K562 (cell line): ENCODE data around the gene AFF1. TPM values are rescaled to one million over a fixed set of nuclear protein-coding genes. Genes with fewer than 3 reads are reported as not detected.

ENCODE experiments used
- ARNT ChIP-seq, 2 experiments: fragments of 450-650 bp; IDR thresholded peaks; 2 replicates each; pipeline ENCODE4 v1.6.1; 2016; ENCODE audit warnings: mild to moderate bottlenecking in 1 of 2
- ATF6 ChIP-seq: sonication (generic); formaldehyde crosslinking; IDR thresholded peaks from 2 replicates; pipeline ENCODE4 v1.4.0; 2020; ENCODE audit warnings: mild to moderate bottlenecking, missing genetic modification reagents
- CEBPB ChIP-seq: fragments of 450-650 bp; IDR thresholded peaks from 2 replicates; pipeline ENCODE4 v1.6.1; 2016; ENCODE audit warnings: missing genetic modification characterization, missing compliant biosample characterization
- PHB2 ChIP-seq: fragments of 450-650 bp; IDR thresholded peaks from 2 replicates; pipeline ENCODE4 v1.6.1; 2017; ENCODE audit warnings: low read depth
- RCOR1 ChIP-seq, 2 experiments: IDR thresholded peaks; 2 replicates each; pipeline ENCODE4 v1.6.1; 2012; ENCODE audit warnings: low read depth in 2 of 2, low read length in 2 of 2, borderline replicate concordance in 1 of 2, improper control_type of control experiment in 1 of 2
- TEAD1 ChIP-seq, 2 experiments: fragments of 450-650 bp in 1 of 2; sonication (generic) in 1 of 2; formaldehyde crosslinking; IDR thresholded peaks; 2 replicates each; pipeline versions ENCODE4 v1.4.0 to v1.8.0; 2020 to 2022; ENCODE audit warnings: mild to moderate bottlenecking in 2 of 2, missing genetic modification reagents in 1 of 2
- U2AF1 ChIP-seq: fragments of 200-400 bp; formaldehyde crosslinking; optimal IDR thresholded peaks from 2 replicates; pipeline ENCODE3; 2017; ENCODE audit warnings: mild to moderate bottlenecking, low read depth, low read length, moderate library complexity
- VEZF1 ChIP-seq: fragments of 200-800 bp; sonication (Bioruptor generic); IDR thresholded peaks from 2 replicates; pipeline ENCODE4 v1.6.1; 2017; ENCODE audit warnings: missing genetic modification characterization, missing compliant biosample characterization
- polyA plus RNA-seq, 8 experiments: library from polyadenylated mRNA; depleted of rRNA in 4 of 8; stranded (reverse) in 5 of 8; unstranded in 3 of 8; fragments of >200 nt; fragmentation: Nextera tagmentation in 2 of 8; fragmentation: Illumina TruSeq in 1 of 8; extraction: Ambion mirVana in 2 of 8; extraction: Trizol in 1 of 8; gene quantifications; 2 replicates each; pipeline versions ENCODE4 v1.2.1 to v1.2.3, GENCODE V29; 2011 to 2014; ENCODE audit warnings: inconsistent platforms in 1 of 8, missing spikeins in 1 of 8
- total RNA-seq, 7 experiments: library from RNA; depleted of rRNA in 6 of 7; stranded (reverse); fragments of >200 nt in 6 of 7; fragmentation: Illumina TruSeq in 2 of 7; extraction: Trizol in 2 of 7; gene quantifications; 2 replicates each; pipeline versions ENCODE4 v1.2.1 to v1.2.3, GENCODE V29; 2011 to 2021; ENCODE audit warnings: low replicate concordance in 1 of 7
- TF ChIP-seq, protein P1 (sequence below): fragments of 150-350 bp; IDR thresholded peaks from 2 replicates; pipeline ENCODE4 v1.6.1; 2014; ENCODE audit warnings: low read depth, mild to moderate bottlenecking, low read length, borderline replicate concordance
- TF ChIP-seq, protein P2 (sequence below): fragments of 450-650 bp; formaldehyde crosslinking; IDR thresholded peaks from 2 replicates; pipeline ENCODE4 v1.4.0; 2022; ENCODE audit warnings: missing genetic modification characterization

The AFF1 gene
- total and polyA plus RNA-seq, 9 of the 15 experiments (the other 6 are each of a cell fraction or from before 2014, with no cell fraction given) = 4.1 to 47.5 (median 17.2) TPM

DNA sequence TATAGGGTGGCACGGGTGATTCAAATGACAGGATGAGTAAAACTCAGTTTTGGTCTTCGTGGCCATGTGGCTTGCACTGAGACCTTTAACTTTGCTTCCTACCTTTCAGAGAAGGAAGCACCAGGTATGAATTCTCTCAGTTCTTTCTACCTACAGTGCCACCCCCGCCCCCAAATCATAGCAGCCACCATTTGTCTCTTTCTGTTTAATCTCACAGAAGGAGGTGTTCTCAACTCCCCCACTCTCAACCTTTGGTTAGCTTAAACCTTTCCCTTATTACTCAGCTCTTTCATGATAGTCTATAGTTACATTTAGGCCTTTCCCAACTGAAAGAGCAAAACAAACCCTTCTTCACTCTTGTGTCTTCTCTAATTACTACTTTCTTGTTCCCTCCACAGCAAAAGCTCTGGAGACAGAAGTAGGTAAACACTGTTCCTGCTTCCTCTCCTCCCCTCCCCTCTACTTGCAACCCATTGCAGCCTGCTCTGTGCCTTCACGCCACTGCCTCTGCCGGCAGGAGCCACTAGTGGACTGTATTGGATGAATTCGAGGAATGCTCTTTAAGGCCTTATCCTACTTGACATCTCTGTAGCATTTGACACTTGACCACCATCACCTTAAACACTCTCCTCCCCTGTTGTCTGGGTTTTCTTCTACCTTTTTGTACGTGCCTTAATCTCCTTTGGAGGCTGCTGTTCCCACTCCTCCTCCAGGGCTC is 123.7 kb downstream of the AFF1 start (continued):
- TF ChIP-seq, protein P1, sequence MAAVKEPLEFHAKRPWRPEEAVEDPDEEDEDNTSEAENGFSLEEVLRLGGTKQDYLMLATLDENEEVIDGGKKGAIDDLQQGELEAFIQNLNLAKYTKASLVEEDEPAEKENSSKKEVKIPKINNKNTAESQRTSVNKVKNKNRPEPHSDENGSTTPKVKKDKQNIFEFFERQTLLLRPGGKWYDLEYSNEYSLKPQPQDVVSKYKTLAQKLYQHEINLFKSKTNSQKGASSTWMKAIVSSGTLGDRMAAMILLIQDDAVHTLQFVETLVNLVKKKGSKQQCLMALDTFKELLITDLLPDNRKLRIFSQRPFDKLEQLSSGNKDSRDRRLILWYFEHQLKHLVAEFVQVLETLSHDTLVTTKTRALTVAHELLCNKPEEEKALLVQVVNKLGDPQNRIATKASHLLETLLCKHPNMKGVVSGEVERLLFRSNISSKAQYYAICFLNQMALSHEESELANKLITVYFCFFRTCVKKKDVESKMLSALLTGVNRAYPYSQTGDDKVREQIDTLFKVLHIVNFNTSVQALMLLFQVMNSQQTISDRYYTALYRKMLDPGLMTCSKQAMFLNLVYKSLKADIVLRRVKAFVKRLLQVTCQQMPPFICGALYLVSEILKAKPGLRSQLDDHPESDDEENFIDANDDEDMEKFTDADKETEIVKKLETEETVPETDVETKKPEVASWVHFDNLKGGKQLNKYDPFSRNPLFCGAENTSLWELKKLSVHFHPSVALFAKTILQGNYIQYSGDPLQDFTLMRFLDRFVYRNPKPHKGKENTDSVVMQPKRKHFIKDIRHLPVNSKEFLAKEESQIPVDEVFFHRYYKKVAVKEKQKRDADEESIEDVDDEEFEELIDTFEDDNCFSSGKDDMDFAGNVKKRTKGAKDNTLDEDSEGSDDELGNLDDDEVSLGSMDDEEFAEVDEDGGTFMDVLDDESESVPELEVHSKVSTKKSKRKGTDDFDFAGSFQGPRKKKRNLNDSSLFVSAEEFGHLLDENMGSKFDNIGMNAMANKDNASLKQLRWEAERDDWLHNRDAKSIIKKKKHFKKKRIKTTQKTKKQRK = no peak
- TF ChIP-seq VEZF1 (peak; percentile 46; the same call in 1 of the 2 replicates), PHB2 (no peak), CEBPB (no peak), ARNT (IDR thresholded peaks at IDR 0.05) (no peak), U2AF1 (no peak), RCOR1 (IDR thresholded peaks at IDR 0.05; ENCODE audit: borderline replicate concordance in 1 of 2, low read depth in 2 of 2, low read length in 2 of 2) (peak in 1 of 2 experiments; percentile 75; a peak in 2 of 4 replicates), TEAD1 (CRISPR knock-in tag; IDR thresholded peaks at IDR 0.05) (peak; percentile 63 to 64; a peak in 1 of 4 replicates), ATF6 (CRISPR knock-in tag) (no peak)
- TF ChIP-seq, protein P2, sequence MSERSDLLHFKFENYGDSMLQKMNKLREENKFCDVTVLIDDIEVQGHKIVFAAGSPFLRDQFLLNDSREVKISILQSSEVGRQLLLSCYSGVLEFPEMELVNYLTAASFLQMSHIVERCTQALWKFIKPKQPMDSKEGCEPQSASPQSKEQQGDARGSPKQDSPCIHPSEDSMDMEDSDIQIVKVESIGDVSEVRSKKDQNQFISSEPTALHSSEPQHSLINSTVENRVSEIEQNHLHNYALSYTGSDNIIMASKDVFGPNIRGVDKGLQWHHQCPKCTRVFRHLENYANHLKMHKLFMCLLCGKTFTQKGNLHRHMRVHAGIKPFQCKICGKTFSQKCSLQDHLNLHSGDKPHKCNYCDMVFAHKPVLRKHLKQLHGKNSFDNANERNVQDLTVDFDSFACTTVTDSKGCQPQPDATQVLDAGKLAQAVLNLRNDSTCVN = no peak
